Bronchial epithelial cell (primary cell): ENCODE results near the gene CADPS2. TPM values are rescaled to one million over a fixed set of nuclear protein-coding genes. Genes with fewer than 3 reads are reported as not detected.

Experiments
- DNase-seq: peaks from one replicate; pipeline ENCODE4 v3.0.0-alpha.2; 2010; ENCODE audit warnings: low read depth
- FAIRE-seq: peaks from 2 replicates; lab custom pipeline; 2011; peaks lifted over from hg19 to GRCh38; lab: Jason Lieb, UNC
- H3K27me3 ChIP-seq: 2 replicates; pipeline ENCODE4 v1.5.1; 2011; ENCODE audit warnings: low read length; ENCODE audit not compliant: control insufficient read depth, insufficient read depth
- H3K36me3 ChIP-seq: 2 replicates; pipeline ENCODE4 v1.5.1; 2011; ENCODE audit warnings: low read length; ENCODE audit not compliant: control insufficient read depth, insufficient read depth
- H3K4me3 ChIP-seq: 2 replicates; pipeline ENCODE4 v1.5.1; 2011; ENCODE audit warnings: mild to moderate bottlenecking, low read depth, low read length, control low read depth
- total RNA-seq: library from RNA; depleted of rRNA; stranded (reverse); fragments of >200 nt; gene quantifications from 2 replicates; pipeline ENCODE4 v1.2.1, GENCODE V29; 2014
- TF ChIP-seq, protein P1 (sequence below): IDR thresholded peaks from 2 replicates; pipeline ENCODE4 v1.5.1; 2011; ENCODE audit warnings: mild to moderate bottlenecking, moderate library complexity, low read length, control low read depth, inconsistent platforms; ENCODE audit not compliant: insufficient read depth, severe bottlenecking

Gene CADPS2
- total RNA-seq, 1 donor from 2014 or later: 4.2 TPM

DNA sequence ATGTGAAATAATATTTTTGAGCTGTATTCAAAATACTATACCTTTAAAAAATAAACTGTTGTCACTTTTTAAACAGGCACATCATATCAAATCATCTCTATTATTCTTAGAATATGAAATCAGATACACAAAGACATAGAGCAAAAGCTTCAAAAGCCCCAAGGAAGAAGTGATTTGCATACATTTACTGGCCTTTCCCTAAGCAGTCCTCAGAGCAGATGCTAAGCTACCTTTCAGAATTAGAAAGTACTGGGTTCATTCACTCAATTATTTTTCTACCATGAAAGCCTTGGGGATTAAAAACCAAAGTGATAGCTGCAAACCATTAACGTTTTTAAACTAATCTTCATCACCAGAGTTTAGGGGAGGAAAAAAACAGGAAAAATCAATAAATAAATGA, 127.8 kb downstream of the CADPS2 start:
- H3K27me3 ChIP-seq: no peaks in the 10 kb centered on the region
- FAIRE-seq (no peak), DNase-seq (no peak)
- H3K36me3 ChIP-seq: no peaks in the 10 kb centered on the region
- H3K4me3 ChIP-seq: no peak overlapping the region
- TF ChIP-seq, protein P1, sequence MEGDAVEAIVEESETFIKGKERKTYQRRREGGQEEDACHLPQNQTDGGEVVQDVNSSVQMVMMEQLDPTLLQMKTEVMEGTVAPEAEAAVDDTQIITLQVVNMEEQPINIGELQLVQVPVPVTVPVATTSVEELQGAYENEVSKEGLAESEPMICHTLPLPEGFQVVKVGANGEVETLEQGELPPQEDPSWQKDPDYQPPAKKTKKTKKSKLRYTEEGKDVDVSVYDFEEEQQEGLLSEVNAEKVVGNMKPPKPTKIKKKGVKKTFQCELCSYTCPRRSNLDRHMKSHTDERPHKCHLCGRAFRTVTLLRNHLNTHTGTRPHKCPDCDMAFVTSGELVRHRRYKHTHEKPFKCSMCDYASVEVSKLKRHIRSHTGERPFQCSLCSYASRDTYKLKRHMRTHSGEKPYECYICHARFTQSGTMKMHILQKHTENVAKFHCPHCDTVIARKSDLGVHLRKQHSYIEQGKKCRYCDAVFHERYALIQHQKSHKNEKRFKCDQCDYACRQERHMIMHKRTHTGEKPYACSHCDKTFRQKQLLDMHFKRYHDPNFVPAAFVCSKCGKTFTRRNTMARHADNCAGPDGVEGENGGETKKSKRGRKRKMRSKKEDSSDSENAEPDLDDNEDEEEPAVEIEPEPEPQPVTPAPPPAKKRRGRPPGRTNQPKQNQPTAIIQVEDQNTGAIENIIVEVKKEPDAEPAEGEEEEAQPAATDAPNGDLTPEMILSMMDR: no peak

DNA sequence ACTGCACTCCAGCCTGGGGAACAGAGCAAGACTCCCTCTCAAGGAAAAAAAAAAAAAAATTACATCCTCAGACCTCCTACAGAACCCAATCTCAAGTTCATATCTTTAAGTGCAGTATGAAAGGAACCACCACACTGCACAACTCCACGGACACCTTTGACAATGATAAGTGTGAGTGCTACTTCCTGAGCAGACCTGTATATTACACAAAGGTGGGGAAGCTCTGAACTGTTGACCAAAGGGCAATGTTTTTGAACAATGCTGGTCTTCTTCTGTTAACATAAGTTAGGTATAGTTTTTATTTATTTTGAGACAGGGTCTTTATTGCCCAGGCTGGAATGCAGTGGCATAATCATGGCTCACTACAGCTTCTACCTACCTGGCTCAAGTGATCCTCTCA, 129.4 kb downstream of the CADPS2 start:
- no peaks in the 10 kb centered on the region for H3K27me3 ChIP-seq
- H3K36me3 ChIP-seq: no peaks in the 10 kb centered on the region
- TF ChIP-seq, protein P1: no peak
- DNase-seq (no peak), FAIRE-seq (no peak)
- no peak overlapping the region for H3K4me3 ChIP-seq

DNA sequence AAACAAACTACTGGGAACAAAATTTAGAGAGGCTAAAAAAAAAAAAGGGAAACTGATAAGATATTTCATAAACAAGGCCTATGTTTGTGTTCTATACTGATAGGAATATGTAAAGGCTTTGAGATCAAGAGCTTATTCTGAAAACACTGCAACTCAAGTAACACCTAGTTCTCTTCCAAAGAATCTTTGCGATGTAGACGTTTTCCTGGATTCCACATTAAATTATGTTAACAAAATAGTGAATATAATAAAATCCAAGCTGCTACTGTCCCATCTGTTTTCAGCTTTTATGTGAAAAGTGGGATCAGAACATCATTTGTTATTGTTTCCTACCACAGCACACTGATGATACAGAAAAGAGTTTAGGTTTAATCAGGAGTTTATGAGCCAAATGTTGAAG, 130.6 kb downstream of the CADPS2 start:
- no peaks in the 10 kb centered on the region for H3K27me3 ChIP-seq
- DNase-seq (no peak), FAIRE-seq (no peak)
- TF ChIP-seq, protein P1: no peak
- H3K4me3 ChIP-seq: no peak overlapping the region
- H3K36me3 ChIP-seq: no peaks in the 10 kb centered on the region

DNA sequence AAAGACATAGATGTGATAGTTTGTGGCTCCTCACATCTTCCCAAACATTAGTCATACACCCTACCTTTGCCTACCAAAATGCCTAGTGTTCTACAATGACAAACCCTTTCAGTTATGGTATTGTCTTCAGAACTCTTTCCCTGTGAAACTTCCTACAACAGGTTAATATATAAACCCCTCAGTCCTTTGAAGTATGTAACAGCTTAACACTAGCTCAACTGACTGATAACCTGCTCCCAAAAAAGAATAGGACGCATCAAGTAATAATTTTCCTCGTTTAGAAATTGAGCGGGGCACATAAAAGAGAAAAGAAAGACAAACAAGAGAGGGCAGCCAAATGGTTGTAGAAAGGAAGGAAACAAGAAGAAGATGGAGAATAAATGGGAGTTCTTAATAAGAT, 133.7 kb downstream of the CADPS2 start:
- TF ChIP-seq, protein P1: no peak
- H3K36me3 ChIP-seq: no peaks in the 10 kb centered on the region
- FAIRE-seq: no peak
- no peak overlapping the region for H3K4me3 ChIP-seq
- DNase-seq: no peak
- no peaks in the 10 kb centered on the region for H3K27me3 ChIP-seq

DNA sequence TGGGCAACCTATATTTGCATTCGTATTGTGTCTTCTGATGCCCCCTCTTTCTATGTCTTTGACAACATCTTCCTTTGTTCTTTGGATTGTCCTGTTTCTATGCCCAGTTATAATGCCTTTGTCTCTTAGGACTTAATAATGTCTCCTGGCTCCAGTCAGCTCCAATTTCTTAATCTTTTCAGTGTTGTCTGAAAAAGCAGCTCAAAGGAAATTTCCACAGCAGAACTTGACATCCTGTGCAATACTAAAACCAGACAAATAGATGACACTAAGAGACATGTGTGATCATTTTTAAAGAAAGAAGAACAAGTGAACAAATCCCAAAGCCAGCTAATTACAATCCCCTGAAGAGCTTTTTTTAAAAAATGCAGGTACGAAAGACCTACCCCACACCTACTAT, 135.9 kb downstream of the CADPS2 start:
- no peak overlapping the region for H3K4me3 ChIP-seq

DNA sequence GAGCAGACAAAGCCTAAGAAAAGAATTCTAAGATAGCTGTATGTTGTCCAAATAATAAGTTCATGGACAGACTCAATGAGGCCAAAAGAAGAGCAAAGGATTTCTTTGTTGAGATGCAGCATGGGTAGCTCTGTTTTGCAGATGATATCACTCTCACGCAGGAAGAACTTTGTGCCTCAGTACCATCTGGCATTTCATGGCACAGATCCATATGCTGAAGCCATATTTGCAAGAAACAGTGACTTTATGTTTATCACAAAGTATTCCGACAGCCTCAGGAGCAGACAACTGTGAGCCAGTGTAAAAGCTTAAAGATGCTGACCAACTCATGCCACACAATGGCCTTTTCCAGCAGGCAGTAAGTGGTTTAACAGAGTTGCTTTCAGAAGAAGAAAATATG, 138.1 kb downstream of the CADPS2 start:
- no peaks in the 10 kb centered on the region for H3K36me3 ChIP-seq
- TF ChIP-seq, protein P1: no peak
- FAIRE-seq: no peak

More for the DNA sequence above, 135.9 kb downstream of the CADPS2 start:
- FAIRE-seq: no peak
- DNase-seq: no peak
- no peaks in the 10 kb centered on the region for H3K36me3 ChIP-seq
- no peaks in the 10 kb centered on the region for H3K27me3 ChIP-seq
- TF ChIP-seq, protein P1: no peak

More for the DNA sequence above, 138.1 kb downstream of the CADPS2 start:
- Histone ChIP-seq H3K27me3 (no peaks in the 10 kb centered on the region), H3K4me3 (no peak overlapping the region)
- no peak for DNase-seq
